GM12891 (cell line): ENCODE data around the gene SP100.

Source experiments
- POLR2A ChIP-seq: IDR thresholded peaks from 2 replicates; pipeline ENCODE4 v1.6.1; 2011; ENCODE audit warnings: low read depth, low read length, control low read depth
- TAF1 ChIP-seq: IDR thresholded peaks from 2 replicates; pipeline ENCODE4 v1.6.1; 2011; ENCODE audit warnings: low read depth, low read length, control low read depth

- no peak for TF ChIP-seq POLR2A
- TF ChIP-seq TAF1: no peak
Measured at GRCh38 chr2:230569298-230569697, 153.3 kb downstream of the SP100 start.
